ENCODE data around the gene KCNK5. TPM values are rescaled to one million over a fixed set of nuclear protein-coding genes. Genes with fewer than 3 reads are reported as not detected.

KCNK5 gene
- polyA plus RNA-seq, 1 donor from 2014 or later, result not detected

GRCh38 chr6:39182604-39183003 is 46.7 kb downstream of the KCNK5 start:
- no peak overlapping the region for H3K9ac ChIP-seq (ENCODE audit: low read length)
- H2AFZ ChIP-seq (ENCODE audit: low read depth, low read length), result no peak overlapping the region
- no peak overlapping the region for H3K27ac ChIP-seq (ENCODE audit: low read length)
- no peaks in the 10 kb centered on the region for H3K36me3 ChIP-seq (ENCODE audit: insufficient read depth, low read length)
- H3K27me3 ChIP-seq (ENCODE audit: insufficient read depth, low read depth, low read length), result no peaks in the 10 kb centered on the region
- TF ChIP-seq, protein P1, sequence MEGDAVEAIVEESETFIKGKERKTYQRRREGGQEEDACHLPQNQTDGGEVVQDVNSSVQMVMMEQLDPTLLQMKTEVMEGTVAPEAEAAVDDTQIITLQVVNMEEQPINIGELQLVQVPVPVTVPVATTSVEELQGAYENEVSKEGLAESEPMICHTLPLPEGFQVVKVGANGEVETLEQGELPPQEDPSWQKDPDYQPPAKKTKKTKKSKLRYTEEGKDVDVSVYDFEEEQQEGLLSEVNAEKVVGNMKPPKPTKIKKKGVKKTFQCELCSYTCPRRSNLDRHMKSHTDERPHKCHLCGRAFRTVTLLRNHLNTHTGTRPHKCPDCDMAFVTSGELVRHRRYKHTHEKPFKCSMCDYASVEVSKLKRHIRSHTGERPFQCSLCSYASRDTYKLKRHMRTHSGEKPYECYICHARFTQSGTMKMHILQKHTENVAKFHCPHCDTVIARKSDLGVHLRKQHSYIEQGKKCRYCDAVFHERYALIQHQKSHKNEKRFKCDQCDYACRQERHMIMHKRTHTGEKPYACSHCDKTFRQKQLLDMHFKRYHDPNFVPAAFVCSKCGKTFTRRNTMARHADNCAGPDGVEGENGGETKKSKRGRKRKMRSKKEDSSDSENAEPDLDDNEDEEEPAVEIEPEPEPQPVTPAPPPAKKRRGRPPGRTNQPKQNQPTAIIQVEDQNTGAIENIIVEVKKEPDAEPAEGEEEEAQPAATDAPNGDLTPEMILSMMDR (IDR thresholded peaks at IDR 0.05; ENCODE audit: poor library complexity, severe bottlenecking), result no peak
- TF ChIP-seq REST (IDR thresholded peaks at IDR 0.05; ENCODE audit: borderline replicate concordance) (no peak), POLR2AphosphoS5 (IDR thresholded peaks at IDR 0.05) (no peak), MXI1 (conservative IDR thresholded peaks at IDR 0.05; ENCODE audit: poor library complexity, severe bottlenecking) (no peak), SMC3 (conservative IDR thresholded peaks at IDR 0.05; ENCODE audit: poor library complexity) (no peak), TAF1 (IDR thresholded peaks at IDR 0.05; ENCODE audit: low read depth) (no peak), EP300 (conservative IDR thresholded peaks at IDR 0.05; ENCODE audit: poor library complexity, severe bottlenecking) (no peak), RAD21 (conservative IDR thresholded peaks at IDR 0.05) (no peak), EZH2 (IDR thresholded peaks at IDR 0.05; ENCODE audit: borderline replicate concordance, insufficient read depth, low read length, poor library complexity, severe bottlenecking) (no peak)
- H3K4me3 ChIP-seq (ENCODE audit: low read length), result no peak overlapping the region
- no peak overlapping the region for H3K4me2 ChIP-seq (ENCODE audit: low read length)
- H3F3A ChIP-seq (ENCODE audit: insufficient read depth, low read length, poor library complexity, severe bottlenecking), result no peaks in the 10 kb centered on the region
- no peaks in the 10 kb centered on the region for H3K9me3 ChIP-seq (ENCODE audit: low read length)
- H4K20me1 ChIP-seq (ENCODE audit: insufficient read depth), result no peaks in the 10 kb centered on the region
- no peaks in the 10 kb centered on the region for H3K79me2 ChIP-seq (replicated peaks; ENCODE audit: insufficient read depth, low read length)
- H3K9me2 ChIP-seq (ENCODE audit: insufficient read depth, low read length), result no peaks in the 10 kb centered on the region

DNA sequence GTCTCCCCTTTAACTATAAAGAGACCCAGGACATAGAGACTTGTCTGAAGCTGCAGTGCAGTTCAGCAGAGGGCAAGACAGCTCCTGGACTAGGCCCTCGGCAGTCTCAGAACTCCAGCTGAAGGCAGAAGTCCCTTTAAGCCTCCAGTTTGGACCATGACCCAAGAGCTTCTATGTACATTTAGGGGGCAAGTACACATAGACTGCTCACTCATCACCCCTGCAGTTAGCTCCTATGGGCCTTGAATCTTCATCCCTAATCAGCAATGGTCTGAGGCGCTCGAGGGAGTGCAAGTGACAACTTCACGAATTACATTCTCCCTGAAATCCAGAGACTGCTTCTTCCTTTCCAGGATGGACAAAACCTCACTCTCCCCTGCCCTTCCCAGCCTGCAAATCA is 47.4 kb downstream of the KCNK5 start:
- TF ChIP-seq MXI1 (conservative IDR thresholded peaks at IDR 0.05; ENCODE audit: poor library complexity, severe bottlenecking) (no peak), EZH2 (IDR thresholded peaks at IDR 0.05; ENCODE audit: borderline replicate concordance, insufficient read depth, low read length, poor library complexity, severe bottlenecking) (no peak), POLR2AphosphoS5 (IDR thresholded peaks at IDR 0.05) (no peak), SMC3 (conservative IDR thresholded peaks at IDR 0.05; ENCODE audit: poor library complexity) (no peak), REST (IDR thresholded peaks at IDR 0.05; ENCODE audit: borderline replicate concordance) (no peak), EP300 (conservative IDR thresholded peaks at IDR 0.05; ENCODE audit: poor library complexity, severe bottlenecking) (no peak), TAF1 (IDR thresholded peaks at IDR 0.05; ENCODE audit: low read depth) (no peak)
- TF ChIP-seq, protein P1 (IDR thresholded peaks at IDR 0.05; ENCODE audit: poor library complexity, severe bottlenecking), result no peak
- no peak overlapping the region for H3K9ac ChIP-seq (ENCODE audit: low read length)
- no peaks in the 10 kb centered on the region for H3F3A ChIP-seq (ENCODE audit: insufficient read depth, low read length, poor library complexity, severe bottlenecking)
- no peaks in the 10 kb centered on the region for H3K27me3 ChIP-seq (ENCODE audit: insufficient read depth, low read depth, low read length)
- H3K4me3 ChIP-seq (ENCODE audit: low read length), result no peak overlapping the region
- H4K20me1 ChIP-seq (ENCODE audit: insufficient read depth), result no peaks in the 10 kb centered on the region
- no peak overlapping the region for H2AFZ ChIP-seq (ENCODE audit: low read depth, low read length)
- no peaks in the 10 kb centered on the region for H3K36me3 ChIP-seq (ENCODE audit: insufficient read depth, low read length)
- H3K27ac ChIP-seq (ENCODE audit: low read length), result no peak overlapping the region
- no peaks in the 10 kb centered on the region for H3K9me2 ChIP-seq (ENCODE audit: insufficient read depth, low read length)
- H3K79me2 ChIP-seq (replicated peaks; ENCODE audit: insufficient read depth, low read length), result no peaks in the 10 kb centered on the region
- no peaks in the 10 kb centered on the region for H3K9me3 ChIP-seq (ENCODE audit: low read length)
- no peak overlapping the region for H3K4me2 ChIP-seq (ENCODE audit: low read length)

Data from neural cell (in vitro differentiated cells).